ENCODE data around the gene GSK3B.

GRCh38 chr3:119977353-119977752, 116.9 kb downstream of the GSK3B start:
- no peak for TF ChIP-seq CTCF (conservative IDR thresholded peaks at IDR 0.05 in 1 of 2, IDR thresholded peaks at IDR 0.05 in 1 of 2; ENCODE audit: extremely low read depth in 1 of 2, insufficient read depth in 1 of 2, low read depth in 1 of 2, low read length in 2 of 2)
- TF ChIP-seq EZH2 (IDR thresholded peaks at IDR 0.05; ENCODE audit: borderline replicate concordance, low read length) = no peak

Measured in mammary epithelial cell (primary cell).